ENCODE results near the gene LOC101059915.
A peak's percentile ranks its signal among the peaks of the same experiment; 100 is the strongest.
"Not testable (repeated sequence)": the region's sequence is repeated elsewhere in the genome, so short reads cannot be mapped to it uniquely, and the experiment has no call there.

LOC101059915 gene

DNA sequence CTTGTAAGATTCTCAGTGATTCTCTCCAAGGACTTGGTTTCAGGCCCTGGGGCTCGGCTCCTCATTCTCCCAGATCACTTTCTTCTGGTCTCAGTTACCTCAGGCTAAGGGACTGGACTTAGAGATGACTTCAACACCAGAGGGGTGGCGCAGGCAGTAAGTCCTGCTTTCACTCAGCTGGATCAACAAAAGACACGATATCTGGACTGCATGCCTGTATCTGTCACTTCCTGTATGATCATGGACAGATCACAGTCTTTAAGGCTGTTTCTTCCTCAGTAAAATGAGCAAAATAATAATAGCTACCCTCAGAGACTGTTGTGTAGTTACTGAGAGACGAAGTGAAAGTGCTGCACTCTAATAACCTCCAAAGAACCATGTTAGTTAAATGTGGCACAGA lies 29.5 kb upstream of the LOC101059915 start:
- DNase-seq (ENCODE audit: low read depth): no peak

DNA sequence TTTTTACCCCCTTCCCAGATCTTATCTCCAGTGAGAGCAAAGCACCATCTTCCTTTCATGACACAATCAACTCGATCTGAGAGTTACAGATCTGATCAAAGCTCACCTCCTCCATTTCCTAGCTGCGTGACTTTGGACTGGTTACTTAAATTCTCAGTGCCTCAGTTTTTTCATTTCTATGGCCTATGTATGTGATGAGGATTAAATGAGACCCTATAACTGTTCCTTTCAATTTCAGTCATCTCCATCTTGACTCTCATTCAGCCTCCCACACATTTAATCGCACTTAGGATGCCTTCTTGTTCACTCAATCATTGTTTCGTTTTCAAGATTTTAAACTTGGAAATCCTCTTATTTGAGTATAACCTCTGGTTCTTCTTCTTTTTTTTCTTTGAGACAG lies 28.9 kb upstream of the LOC101059915 start:
- TF ChIP-seq, protein P1, sequence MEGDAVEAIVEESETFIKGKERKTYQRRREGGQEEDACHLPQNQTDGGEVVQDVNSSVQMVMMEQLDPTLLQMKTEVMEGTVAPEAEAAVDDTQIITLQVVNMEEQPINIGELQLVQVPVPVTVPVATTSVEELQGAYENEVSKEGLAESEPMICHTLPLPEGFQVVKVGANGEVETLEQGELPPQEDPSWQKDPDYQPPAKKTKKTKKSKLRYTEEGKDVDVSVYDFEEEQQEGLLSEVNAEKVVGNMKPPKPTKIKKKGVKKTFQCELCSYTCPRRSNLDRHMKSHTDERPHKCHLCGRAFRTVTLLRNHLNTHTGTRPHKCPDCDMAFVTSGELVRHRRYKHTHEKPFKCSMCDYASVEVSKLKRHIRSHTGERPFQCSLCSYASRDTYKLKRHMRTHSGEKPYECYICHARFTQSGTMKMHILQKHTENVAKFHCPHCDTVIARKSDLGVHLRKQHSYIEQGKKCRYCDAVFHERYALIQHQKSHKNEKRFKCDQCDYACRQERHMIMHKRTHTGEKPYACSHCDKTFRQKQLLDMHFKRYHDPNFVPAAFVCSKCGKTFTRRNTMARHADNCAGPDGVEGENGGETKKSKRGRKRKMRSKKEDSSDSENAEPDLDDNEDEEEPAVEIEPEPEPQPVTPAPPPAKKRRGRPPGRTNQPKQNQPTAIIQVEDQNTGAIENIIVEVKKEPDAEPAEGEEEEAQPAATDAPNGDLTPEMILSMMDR (conservative IDR thresholded peaks at IDR 0.05; ENCODE audit: low read depth, low read length): no peak
- DNase-seq (ENCODE audit: low read depth): no peak
- H3K4me3 ChIP-seq (ENCODE audit: low read depth, low read length): no peak overlapping the region

More for the DNA sequence above, 29.5 kb upstream of the LOC101059915 start:
- TF ChIP-seq, protein P1 (conservative IDR thresholded peaks at IDR 0.05; ENCODE audit: low read depth, low read length): no peak
- H3K4me3 ChIP-seq (ENCODE audit: low read depth, low read length): no peak overlapping the region

DNA sequence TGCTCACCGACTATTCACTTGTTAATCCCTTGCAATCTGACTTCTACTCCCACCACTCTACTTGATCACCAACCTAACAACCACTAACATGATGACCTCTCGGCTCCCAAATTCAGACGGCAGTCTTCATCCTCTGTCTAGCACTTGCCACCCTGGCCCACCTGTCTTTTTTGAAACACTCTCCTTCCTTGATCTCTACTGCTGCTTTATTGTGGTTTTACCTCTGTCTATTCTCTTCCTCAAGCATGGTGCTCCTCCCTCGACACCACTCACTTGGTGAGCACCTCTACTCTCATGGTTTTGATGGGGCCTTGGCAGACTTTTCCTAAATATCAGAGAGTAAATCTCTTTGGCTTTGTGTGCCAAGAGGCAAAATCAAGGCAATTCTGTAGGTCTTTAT lies 27.3 kb upstream of the LOC101059915 start:
- DNase-seq (ENCODE audit: low read depth): no peak

DNA sequence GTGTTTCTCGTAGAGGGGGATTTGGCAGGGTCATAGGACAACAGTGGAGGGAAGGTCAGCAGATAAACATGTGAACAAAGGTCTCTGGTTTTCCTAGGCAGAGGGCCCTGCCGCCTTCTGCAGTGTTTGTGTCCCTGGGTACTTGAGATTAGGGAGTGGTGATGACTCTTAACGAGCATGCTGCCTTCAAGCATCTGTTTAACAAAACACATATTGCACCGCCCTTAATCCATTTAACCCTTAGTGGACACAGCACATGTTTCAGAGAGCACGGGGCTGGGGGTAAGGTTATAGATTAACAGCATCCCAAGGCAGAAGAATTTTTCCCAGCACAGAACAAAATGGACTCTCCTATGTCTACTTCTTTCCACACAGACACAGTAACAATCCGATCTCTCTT lies 22.9 kb upstream of the LOC101059915 start:
- DNase-seq (ENCODE audit: low read depth); H3K4me3 ChIP-seq (ENCODE audit: low read depth, low read length): not testable (repeated sequence)

More for the DNA sequence above, 27.3 kb upstream of the LOC101059915 start:
- H3K4me3 ChIP-seq (ENCODE audit: low read depth, low read length): no peak overlapping the region
- TF ChIP-seq, protein P1 (conservative IDR thresholded peaks at IDR 0.05; ENCODE audit: low read depth, low read length): no peak

DNA sequence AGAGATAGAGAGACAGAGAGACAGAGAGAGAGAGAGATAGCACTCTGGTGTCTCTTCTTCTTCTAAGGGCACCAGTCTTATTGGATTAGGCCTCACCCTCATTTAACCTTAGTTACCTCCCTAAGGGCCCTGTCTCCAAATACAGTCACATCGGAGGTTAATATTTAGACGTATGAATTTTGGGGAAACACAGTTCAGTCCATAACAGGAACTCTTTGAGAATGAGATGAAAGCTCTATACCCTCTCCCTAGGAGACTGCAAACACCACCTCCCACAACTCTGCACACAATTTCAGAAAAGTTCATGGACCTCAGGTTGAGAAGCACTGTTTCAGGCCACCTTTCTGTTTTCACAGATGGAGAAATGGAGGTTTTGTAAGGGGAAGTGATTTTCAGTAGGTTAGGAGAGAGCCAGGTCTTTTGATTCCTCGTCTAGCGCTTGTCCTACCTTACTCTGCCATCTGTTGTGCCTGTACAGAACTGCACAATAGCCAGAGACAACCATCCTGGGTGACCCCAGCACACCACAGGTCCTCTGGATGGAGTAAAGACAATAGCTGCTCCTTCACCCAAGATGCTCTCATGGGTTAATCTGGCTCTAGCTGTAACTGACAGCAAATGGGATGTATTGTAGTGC lies 16.9 kb upstream of the LOC101059915 start:
- DNase-seq (ENCODE audit: low read depth): no peak
- TF ChIP-seq, protein P1 (conservative IDR thresholded peaks at IDR 0.05; ENCODE audit: low read depth, low read length): peak; percentile 46
- H3K4me3 ChIP-seq (ENCODE audit: low read depth, low read length): no peak overlapping the region

DNA sequence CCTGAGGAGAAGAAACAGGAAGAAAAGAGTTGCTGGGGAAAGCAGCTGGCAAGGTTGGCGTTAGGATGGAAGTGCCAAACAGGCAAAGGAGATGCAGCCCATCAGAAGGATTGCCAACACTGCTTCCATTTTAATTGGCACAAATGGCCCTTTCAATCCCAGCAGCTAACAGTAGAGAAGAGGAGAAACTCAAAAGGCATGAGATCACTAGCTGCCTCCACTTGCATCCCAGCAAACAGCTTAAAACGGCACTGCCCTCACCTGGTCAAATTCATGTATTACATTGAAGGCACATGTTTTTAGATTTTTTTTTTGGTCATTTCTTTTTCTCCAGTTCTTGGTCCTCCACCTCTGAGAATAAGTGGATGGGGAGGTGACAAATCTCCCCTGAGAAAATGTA lies 14.9 kb upstream of the LOC101059915 start:
- no peak overlapping the region for H3K4me3 ChIP-seq (ENCODE audit: low read depth, low read length)
- DNase-seq (ENCODE audit: low read depth): no peak
- TF ChIP-seq, protein P1 (conservative IDR thresholded peaks at IDR 0.05; ENCODE audit: low read depth, low read length): peak; percentile 60

DNA sequence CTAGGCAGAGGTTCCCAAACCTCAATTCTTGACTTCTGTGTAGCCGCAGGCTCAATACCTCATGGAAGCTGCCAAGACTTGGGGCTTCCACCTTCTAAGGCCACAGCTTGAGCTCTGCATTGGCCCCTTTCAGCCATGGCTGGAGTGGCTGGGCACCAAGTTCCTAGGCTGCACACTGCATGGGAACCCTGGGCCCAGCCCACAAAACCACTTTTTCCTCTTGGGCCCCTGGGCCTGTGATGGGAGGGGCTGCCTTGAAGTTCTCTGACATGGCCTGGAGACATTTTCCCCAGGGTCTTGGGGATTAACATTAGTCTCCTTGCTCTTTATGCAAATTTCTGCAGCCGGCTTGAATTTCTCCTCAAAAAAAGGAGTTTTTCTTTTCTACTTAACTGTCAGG lies 14.0 kb upstream of the LOC101059915 start:
- TF ChIP-seq, protein P1 (conservative IDR thresholded peaks at IDR 0.05; ENCODE audit: low read depth, low read length): no peak
- H3K4me3 ChIP-seq (ENCODE audit: low read depth, low read length): no peak overlapping the region
- no peak for DNase-seq (ENCODE audit: low read depth)

Measured in epithelial cell of proximal tubule (primary cell).